Measurements from ENCODE around the gene LGI4. TPM values are rescaled to one million over a fixed set of nuclear protein-coding genes. Genes with fewer than 3 reads are reported as not detected.

Gene LGI4
- total RNA-seq, 1 donor from 2014 or later, result 59.3 TPM

GRCh38 chr19:35143231-35143715 lies 8.4 kb upstream of the LGI4 start, which contains the start of gene FXYD7:
Gene FXYD7, plus strand, starts transcription at chr19:35143255. Its CDS starts 79 bp downstream, at chr19:35143334.
- no peak for TF ChIP-seq CTCF (IDR thresholded peaks at IDR 0.05)
- Histone ChIP-seq H3K27ac (no peak within 1 kb of the TSS), H3K36me3 (no peaks in the 10 kb centered on the region), H3K9me3 (no peaks in the 10 kb centered on the region), H3K27me3 (no peaks in the 10 kb centered on the region), H3K4me1 (peaks cover 10 to 28% of the 10 kb centered on the region in 2 donors), H3K4me3 (peak within 1 kb of the TSS in 1 of 2 donors; percentile 1)
- intact Hi-C loops (cut with DNase I), result loop anchor here (10.0 kb wide), 2 partner anchors 602 to 1348 kb away; partner anchors contain the start of genes IGFLR1, KCTD15, LIN37 and PSENEN
- no peak for DNase-seq (ENCODE audit: low spot score in 2 of 2)

GRCh38 chr19:35142606-35143230 lies 7.9 kb upstream of the LGI4 start:
- no peaks in the 10 kb centered on the region for H3K9me3 ChIP-seq
- DNase-seq (ENCODE audit: low spot score in 2 of 2), result no peak
- no peak overlapping the region for H3K27ac ChIP-seq
- no peaks in the 10 kb centered on the region for H3K36me3 ChIP-seq
- peak overlapping the region in 1 of 2 donors; percentile 1 for H3K4me3 ChIP-seq
- peak in 2 of 3 experiments; percentile 49 to 68 for TF ChIP-seq CTCF (IDR thresholded peaks at IDR 0.05)
- no peaks in the 10 kb centered on the region for H3K27me3 ChIP-seq
- intact Hi-C loops (cut with DNase I), result loop anchor here (10.0 kb wide), 2 partner anchors 602 to 1348 kb away; partner anchors contain the start of genes IGFLR1, KCTD15, LIN37 and PSENEN
- peaks cover 12 to 31% of the 10 kb centered on the region in 2 donors for H3K4me1 ChIP-seq

- Histone ChIP-seq H3K9me3 (no peaks in the 10 kb centered on the region), H3K36me3 (no peaks in the 10 kb centered on the region), H3K27me3 (no peaks in the 10 kb centered on the region), H3K4me1 (peaks cover 12 to 31% of the 10 kb centered on the region in 2 donors), H3K4me3 (peak overlapping the region in 1 of 2 donors; percentile 23), H3K27ac (peak overlapping the region; percentile 18 to 42)
- intact Hi-C loops (cut with DNase I), result loop anchor here (1.0 to 10.0 kb wide), 6 partner anchors 12 to 1347 kb away; partner anchors contain the start of genes FXYD5, IGFLR1, KCTD15 and LIN37
- TF ChIP-seq CTCF (IDR thresholded peaks at IDR 0.05), result no peak
- no peak for DNase-seq (ENCODE audit: low spot score in 2 of 2)
Observed at GRCh38 chr19:35141837-35142605, 7.2 kb upstream of the LGI4 start.

GRCh38 chr19:35140962-35141836 lies 6.3 kb upstream of the LGI4 start:
- peak; percentile 27 to 75 (median 45) for TF ChIP-seq CTCF (IDR thresholded peaks at IDR 0.05)
- no peaks in the 10 kb centered on the region for H3K27me3 ChIP-seq
- intact Hi-C loops (cut with DNase I), result loop anchor here (1.0 to 10.0 kb wide), 6 partner anchors 13 to 1346 kb away; partner anchors contain the start of genes FXYD5, IGFLR1, KCTD15 and LIN37
- peak overlapping the region; percentile 52 to 66 for H3K4me3 ChIP-seq
- H3K27ac ChIP-seq, result peak overlapping the region; percentile 94 to 96
- H3K9me3 ChIP-seq, result no peaks in the 10 kb centered on the region
- no peaks in the 10 kb centered on the region for H3K36me3 ChIP-seq
- peaks cover 12 to 31% of the 10 kb centered on the region in 2 donors for H3K4me1 ChIP-seq
- DNase-seq (ENCODE audit: low spot score in 2 of 2), result peak; percentile 77 to 96

Data from ascending aorta (tissue), 2 donors.